Measurements from ENCODE around the gene MCF2L.

Gene MCF2L

GRCh38 chr13:113089693-113090414 lies 120.8 kb downstream of the MCF2L start:
- no peak overlapping the region for H3K27ac ChIP-seq (ENCODE audit: low read length)
- H3K79me2 ChIP-seq (ENCODE audit: low read length), result no peaks in the 10 kb centered on the region
- H4K20me1 ChIP-seq (ENCODE audit: insufficient read depth, low read length), result no peaks in the 10 kb centered on the region
- H3K4me2 ChIP-seq (ENCODE audit: low read length), result no peak overlapping the region
- no peaks in the 10 kb centered on the region for H3K9me3 ChIP-seq (ENCODE audit: insufficient read depth, low read length)
- no peaks in the 10 kb centered on the region for H3K4me1 ChIP-seq (ENCODE audit: low read length)
- no peaks in the 10 kb centered on the region for H3K36me3 ChIP-seq (replicated peaks; ENCODE audit: low read depth, low read length)
- TF ChIP-seq, protein P1, sequence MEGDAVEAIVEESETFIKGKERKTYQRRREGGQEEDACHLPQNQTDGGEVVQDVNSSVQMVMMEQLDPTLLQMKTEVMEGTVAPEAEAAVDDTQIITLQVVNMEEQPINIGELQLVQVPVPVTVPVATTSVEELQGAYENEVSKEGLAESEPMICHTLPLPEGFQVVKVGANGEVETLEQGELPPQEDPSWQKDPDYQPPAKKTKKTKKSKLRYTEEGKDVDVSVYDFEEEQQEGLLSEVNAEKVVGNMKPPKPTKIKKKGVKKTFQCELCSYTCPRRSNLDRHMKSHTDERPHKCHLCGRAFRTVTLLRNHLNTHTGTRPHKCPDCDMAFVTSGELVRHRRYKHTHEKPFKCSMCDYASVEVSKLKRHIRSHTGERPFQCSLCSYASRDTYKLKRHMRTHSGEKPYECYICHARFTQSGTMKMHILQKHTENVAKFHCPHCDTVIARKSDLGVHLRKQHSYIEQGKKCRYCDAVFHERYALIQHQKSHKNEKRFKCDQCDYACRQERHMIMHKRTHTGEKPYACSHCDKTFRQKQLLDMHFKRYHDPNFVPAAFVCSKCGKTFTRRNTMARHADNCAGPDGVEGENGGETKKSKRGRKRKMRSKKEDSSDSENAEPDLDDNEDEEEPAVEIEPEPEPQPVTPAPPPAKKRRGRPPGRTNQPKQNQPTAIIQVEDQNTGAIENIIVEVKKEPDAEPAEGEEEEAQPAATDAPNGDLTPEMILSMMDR (IDR thresholded peaks at IDR 0.05; ENCODE audit: low read depth, low read length), result no peak
- no peak for TF ChIP-seq EZH2phosphoT487 (IDR thresholded peaks at IDR 0.05; ENCODE audit: low read depth)
- no peak overlapping the region for H2AFZ ChIP-seq (ENCODE audit: low read depth, low read length)
- no peak overlapping the region for H3K9ac ChIP-seq (ENCODE audit: low read length)
- H3K27me3 ChIP-seq (ENCODE audit: low read depth, low read length), result no peaks in the 10 kb centered on the region
- no peak overlapping the region for H3K4me3 ChIP-seq (ENCODE audit: low read length)

DNA sequence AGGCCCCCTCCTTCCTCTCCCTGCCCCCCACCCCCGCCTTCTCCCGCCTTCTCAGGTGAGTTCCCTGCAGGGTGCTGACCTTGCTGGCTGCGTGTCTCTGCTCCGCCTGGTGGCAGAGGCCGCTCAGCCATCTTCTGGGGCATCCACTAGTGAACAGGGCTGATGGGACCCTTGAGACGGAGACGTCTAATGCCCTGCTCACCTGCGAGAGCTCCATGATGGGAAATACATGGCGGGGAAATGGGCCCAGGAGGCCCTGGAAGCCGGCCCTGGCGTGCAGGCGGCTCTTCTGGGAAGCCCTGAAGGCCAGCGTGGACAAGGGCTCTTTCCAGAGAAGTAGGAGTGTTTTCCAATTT lies 121.4 kb downstream of the MCF2L start:
- H3K4me3 ChIP-seq (ENCODE audit: low read length), result no peak overlapping the region
- no peaks in the 10 kb centered on the region for H3K36me3 ChIP-seq (replicated peaks; ENCODE audit: low read depth, low read length)
- no peaks in the 10 kb centered on the region for H3K4me1 ChIP-seq (ENCODE audit: low read length)
- H3K4me2 ChIP-seq (ENCODE audit: low read length), result no peak overlapping the region
- TF ChIP-seq EZH2phosphoT487 (IDR thresholded peaks at IDR 0.05; ENCODE audit: low read depth), result no peak
- TF ChIP-seq, protein P1 (IDR thresholded peaks at IDR 0.05; ENCODE audit: low read depth, low read length), result no peak
- H3K27me3 ChIP-seq (ENCODE audit: low read depth, low read length), result no peaks in the 10 kb centered on the region
- no peak overlapping the region for H2AFZ ChIP-seq (ENCODE audit: low read depth, low read length)
- H3K79me2 ChIP-seq (ENCODE audit: low read length), result no peaks in the 10 kb centered on the region
- no peaks in the 10 kb centered on the region for H4K20me1 ChIP-seq (ENCODE audit: insufficient read depth, low read length)
- no peak overlapping the region for H3K27ac ChIP-seq (ENCODE audit: low read length)
- H3K9ac ChIP-seq (ENCODE audit: low read length), result no peak overlapping the region
- H3K9me3 ChIP-seq (ENCODE audit: insufficient read depth, low read length), result no peaks in the 10 kb centered on the region

GRCh38 chr13:113090806-113091205 lies 121.8 kb downstream of the MCF2L start:
- no peaks in the 10 kb centered on the region for H3K36me3 ChIP-seq (replicated peaks; ENCODE audit: low read depth, low read length)
- H3K4me1 ChIP-seq (ENCODE audit: low read length), result no peaks in the 10 kb centered on the region
- no peak overlapping the region for H3K4me3 ChIP-seq (ENCODE audit: low read length)
- H3K9ac ChIP-seq (ENCODE audit: low read length), result no peak overlapping the region
- no peaks in the 10 kb centered on the region for H3K79me2 ChIP-seq (ENCODE audit: low read length)
- no peaks in the 10 kb centered on the region for H3K9me3 ChIP-seq (ENCODE audit: insufficient read depth, low read length)
- TF ChIP-seq, protein P1 (IDR thresholded peaks at IDR 0.05; ENCODE audit: low read depth, low read length), result no peak
- no peak for TF ChIP-seq EZH2phosphoT487 (IDR thresholded peaks at IDR 0.05; ENCODE audit: low read depth)
- H2AFZ ChIP-seq (ENCODE audit: low read depth, low read length), result no peak overlapping the region
- H3K27ac ChIP-seq (ENCODE audit: low read length), result no peak overlapping the region
- no peaks in the 10 kb centered on the region for H4K20me1 ChIP-seq (ENCODE audit: insufficient read depth, low read length)
- H3K27me3 ChIP-seq (ENCODE audit: low read depth, low read length), result no peaks in the 10 kb centered on the region
- no peak overlapping the region for H3K4me2 ChIP-seq (ENCODE audit: low read length)

DNA sequence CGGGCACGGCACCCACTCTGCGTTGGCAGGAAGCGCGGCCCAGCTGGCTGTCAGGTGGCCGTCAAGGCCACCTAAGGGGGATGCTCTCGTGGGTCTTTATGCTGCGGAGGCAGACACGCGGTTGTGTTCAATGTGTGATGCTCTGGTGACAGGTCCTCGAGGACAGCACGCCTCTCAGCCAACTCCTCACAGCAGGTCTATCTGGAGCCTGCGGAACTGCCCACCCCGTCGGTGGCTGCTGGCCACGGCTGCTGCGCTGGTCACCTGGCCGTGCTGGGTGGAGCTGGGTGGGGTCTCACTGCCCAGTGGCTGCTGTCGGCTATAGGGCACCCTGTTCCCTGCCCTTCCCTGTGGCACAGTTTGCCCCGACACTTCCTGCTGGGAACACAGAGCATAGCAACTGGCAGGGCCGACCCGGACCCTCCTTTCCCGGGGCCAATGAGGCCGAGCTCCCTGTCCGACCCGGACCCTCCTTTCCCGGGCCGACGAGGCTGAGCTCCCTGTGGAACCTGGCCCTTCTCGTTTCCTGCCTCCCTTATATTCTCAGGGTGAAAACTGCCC lies 122.3 kb downstream of the MCF2L start:
- Histone ChIP-seq H3K79me2 (ENCODE audit: low read length) (no peaks in the 10 kb centered on the region), H3K9ac (ENCODE audit: low read length) (no peak overlapping the region), H2AFZ (ENCODE audit: low read depth, low read length) (no peak overlapping the region), H3K4me1 (ENCODE audit: low read length) (no peaks in the 10 kb centered on the region), H4K20me1 (ENCODE audit: insufficient read depth, low read length) (no peaks in the 10 kb centered on the region), H3K27me3 (ENCODE audit: low read depth, low read length) (no peaks in the 10 kb centered on the region), H3K4me2 (ENCODE audit: low read length) (no peak overlapping the region), H3K9me3 (ENCODE audit: insufficient read depth, low read length) (no peaks in the 10 kb centered on the region), H3K36me3 (replicated peaks; ENCODE audit: low read depth, low read length) (no peaks in the 10 kb centered on the region), H3K27ac (ENCODE audit: low read length) (no peak overlapping the region), H3K4me3 (ENCODE audit: low read length) (no peak overlapping the region)
- no peak for TF ChIP-seq EZH2phosphoT487 (IDR thresholded peaks at IDR 0.05; ENCODE audit: low read depth)
- TF ChIP-seq, protein P1 (IDR thresholded peaks at IDR 0.05; ENCODE audit: low read depth, low read length), result no peak

Data from OCI-LY3 (cell line).